SK-N-SH (cell line): ENCODE measurements around the gene CHL1. TPM values are rescaled to one million over a fixed set of nuclear protein-coding genes. Genes with fewer than 3 reads are reported as not detected.

Source experiments
- CTCF ChIA-PET: fragments of 300-600, 350-600 bp; formaldehyde crosslinking; extraction: SDS; loops from one replicate; lab custom pipeline; 2021; lab: Yijun Ruan, JAX
- POLR2A ChIA-PET: fragments of 350-600 bp; sonication (Branson Sonifier 250); formaldehyde crosslinking; extraction: SDS; loops from one replicate; lab custom pipeline; 2020; ENCODE audit warnings: antibody characterized with exemption, inconsistent platforms; lab: Yijun Ruan, JAX
- DNase-seq: peaks from one replicate; pipeline ENCODE4 v3.0.0; 2012
- H2AFZ ChIP-seq: fragments of 200-600 bp; sonication (generic); 2 replicates; pipeline ENCODE4 v1.8.1; 2016; ENCODE audit warnings: antibody characterized with exemption, mild to moderate bottlenecking, low read depth
- H3F3A ChIP-seq: fragments of 200-600 bp; sonication (generic); replicated peaks from 2 replicates; pipeline ENCODE3; 2016; ENCODE audit warnings: antibody characterized with exemption, mild to moderate bottlenecking; ENCODE audit not compliant: insufficient read depth
- H3K27ac ChIP-seq, 2 experiments: fragments of 200-500 bp in 1 of 2; fragments of 200-600 bp in 1 of 2; sonication (Bioruptor generic) in 1 of 2; sonication (generic), shearing (Covaris generic) in 1 of 2; 2 replicates each; pipeline versions ENCODE4 v1.5.1 to v1.6.1; 2014 to 2016; ENCODE audit warnings: low read depth in 2 of 2, inconsistent platforms in 1 of 2, low read length in 1 of 2, mild to moderate bottlenecking in 1 of 2, mixed read lengths in 1 of 2
- H3K27me3 ChIP-seq: fragments of 200-600 bp; sonication (generic), shearing (Covaris generic); 2 replicates; pipeline ENCODE4 v1.6.1; 2016; ENCODE audit warnings: mixed run types; ENCODE audit not compliant: insufficient read depth
- H3K36me3 ChIP-seq, 2 experiments: fragments of 200-500 bp in 1 of 2; fragments of 200-600 bp in 1 of 2; sonication (Bioruptor generic) in 1 of 2; sonication (generic) in 1 of 2; replicated peaks in 1 of 2; 2 replicates each; pipeline versions ENCODE3 to v1.5.1; 2014 to 2016; ENCODE audit warnings: low read length in 1 of 2, mild to moderate bottlenecking in 1 of 2; ENCODE audit not compliant: insufficient read depth in 2 of 2, control insufficient read depth in 1 of 2
- H3K4me1 ChIP-seq, 2 experiments: fragments of 200-500 bp in 1 of 2; fragments of 200-600 bp in 1 of 2; sonication (Bioruptor generic) in 1 of 2; sonication (generic), shearing (Covaris generic) in 1 of 2; 2 replicates each; pipeline versions ENCODE4 v1.5.1 to v1.6.1; 2014 to 2016; ENCODE audit warnings: low read depth in 1 of 2, low read length in 1 of 2, mixed run types in 1 of 2; ENCODE audit not compliant: insufficient read depth in 2 of 2, control insufficient read depth in 1 of 2
- H3K4me2 ChIP-seq: fragments of 200-600 bp; sonication (generic), shearing (Covaris generic); 2 replicates; pipeline ENCODE4 v1.6.1; 2017; ENCODE audit warnings: mixed run types
- H3K4me3 ChIP-seq, 2 experiments: fragments of 200-500 bp in 1 of 2; fragments of 200-600 bp in 1 of 2; sonication (Bioruptor generic) in 1 of 2; sonication (generic), shearing (Covaris generic) in 1 of 2; 2 replicates each; pipeline versions ENCODE4 v1.5.1 to v1.8.1; 2014 to 2016; ENCODE audit warnings: low read depth in 2 of 2, inconsistent platforms in 1 of 2, low read length in 1 of 2, mild to moderate bottlenecking in 1 of 2, mixed read lengths in 1 of 2, moderate library complexity in 1 of 2
- H3K79me2 ChIP-seq: fragments of 200-600 bp; sonication (generic); 2 replicates; pipeline ENCODE4 v1.8.1; 2017; ENCODE audit warnings: mild to moderate bottlenecking; ENCODE audit not compliant: insufficient read depth
- H3K9ac ChIP-seq: fragments of 200-600 bp; sonication (generic); 2 replicates; pipeline ENCODE4 v1.6.1; 2017; ENCODE audit warnings: mixed run types
- H3K9me2 ChIP-seq: fragments of 200-600 bp; sonication (generic); 2 replicates; pipeline ENCODE4 v1.6.1; 2017; ENCODE audit warnings: mixed run types
- H3K9me3 ChIP-seq: fragments of 200-600 bp; sonication (generic); 2 replicates; pipeline ENCODE4 v1.6.1; 2017; ENCODE audit warnings: mixed run types, mild to moderate bottlenecking, moderate library complexity
- H4K20me1 ChIP-seq: fragments of 200-600 bp; sonication (generic); 2 replicates; pipeline ENCODE4 v1.6.1; 2017; ENCODE audit warnings: mild to moderate bottlenecking, mixed run types; ENCODE audit not compliant: insufficient read depth
- CHD2 ChIP-seq: fragments of 150-350 bp; IDR thresholded peaks from 2 replicates; pipeline ENCODE4 v1.6.1; 2018; ENCODE audit warnings: low read length; ENCODE audit not compliant: partially characterized antibody
- FOSL2 ChIP-seq: IDR thresholded peaks from 2 replicates; pipeline ENCODE4 v1.4.0; 2012; ENCODE audit warnings: low read depth, mild to moderate bottlenecking, moderate library complexity, borderline replicate concordance
- GABPA ChIP-seq: IDR thresholded peaks from 2 replicates; pipeline ENCODE4 v1.4.0; 2012; ENCODE audit warnings: low read depth, mild to moderate bottlenecking
- MEF2A ChIP-seq: IDR thresholded peaks from 2 replicates; pipeline ENCODE4 v1.4.0; 2012; ENCODE audit warnings: low read depth, borderline replicate concordance
- MXI1 ChIP-seq: IDR thresholded peaks from 2 replicates; pipeline ENCODE4 v1.6.1; 2012; ENCODE audit warnings: mild to moderate bottlenecking, low read depth, low read length, improper control_type of control experiment
- RCOR1 ChIP-seq: fragments of 150-350 bp; IDR thresholded peaks from 2 replicates; pipeline ENCODE4 v1.6.1; 2017; ENCODE audit warnings: antibody characterized with exemption, low read length
- REST ChIP-seq: IDR thresholded peaks from 2 replicates; pipeline ENCODE4 v1.6.1; 2012; ENCODE audit warnings: mild to moderate bottlenecking, low read depth, low read length, moderate library complexity
- RFX5 ChIP-seq: IDR thresholded peaks from 2 replicates; pipeline ENCODE4 v1.6.1; 2012; ENCODE audit warnings: mild to moderate bottlenecking, improper control_type of control experiment, low read length
- RXRA ChIP-seq: IDR thresholded peaks from 2 replicates; pipeline ENCODE4 v1.4.0; 2012; ENCODE audit warnings: low read depth, mild to moderate bottlenecking, borderline replicate concordance
- SIN3A ChIP-seq: IDR thresholded peaks from 2 replicates; pipeline ENCODE4 v1.6.1; 2012; ENCODE audit warnings: low read depth, mild to moderate bottlenecking, low read length, moderate library complexity, borderline replicate concordance
- SMC3 ChIP-seq: IDR thresholded peaks from 2 replicates; pipeline ENCODE4 v1.6.1; 2012; ENCODE audit warnings: low read depth, low read length, improper control_type of control experiment
- TCF12 ChIP-seq: IDR thresholded peaks from 2 replicates; pipeline ENCODE4 v1.4.0; 2012
- TEAD4 ChIP-seq: IDR thresholded peaks from 2 replicates; pipeline ENCODE4 v1.4.0; 2012; ENCODE audit warnings: mild to moderate bottlenecking, borderline replicate concordance; ENCODE audit not compliant: insufficient read depth
- USF1 ChIP-seq: IDR thresholded peaks from 2 replicates; pipeline ENCODE4 v1.4.0; 2012; ENCODE audit warnings: low read depth, borderline replicate concordance
- ZBTB33 ChIP-seq: IDR thresholded peaks from 2 replicates; pipeline ENCODE4 v1.4.0; 2012; ENCODE audit warnings: low read depth, borderline replicate concordance
- WGBS: methylation state at CpG from one replicate; pipeline ENCODE4 v1.1.6; 2017; ENCODE audit warnings: low lambda C conversion rate; 5-methylcytosine and 5-hydroxymethylcytosine counted together
- polyA plus RNA-seq, 3 experiments: library from polyadenylated mRNA; depleted of rRNA; stranded (reverse); fragments of >200 nt; gene quantifications; 2 replicates each; pipeline ENCODE4 v1.2.3, GENCODE V29; 2012
- TF ChIP-seq, protein P1 (sequence below): fragments of 150-350 bp; IDR thresholded peaks from 2 replicates; pipeline ENCODE4 v1.6.1; 2016; ENCODE audit warnings: mild to moderate bottlenecking, low read depth, low read length
- TF ChIP-seq, protein P2 (sequence below): IDR thresholded peaks from 2 replicates; pipeline ENCODE4 v1.4.0; 2012; ENCODE audit warnings: low read depth

Gene CHL1
- polyA plus RNA-seq, 1 of the 3 experiments (the other 2 are of a cell fraction) = not detected

GRCh38 chr3:199835-200234 is 3.3 kb downstream of the CHL1 start:
- no peaks in the 10 kb centered on the region for H3K9me3 ChIP-seq
- H3K9me2 ChIP-seq = no peaks in the 10 kb centered on the region
- H4K20me1 ChIP-seq = no peaks in the 10 kb centered on the region
- H3K4me3 ChIP-seq = no peak overlapping the region
- H3K27me3 ChIP-seq = 0 out of 2 replicates have a peak, but pooled peaks cover 6% of the 10 kb centered on the region
- H3K79me2 ChIP-seq = no peaks in the 10 kb centered on the region
- H3K9ac ChIP-seq = no peak overlapping the region
- WGBS = 83% methylated on average over 2 of the region's 2 CpGs
- POLR2A ChIA-PET = no interaction called here
- no peak for DNase-seq
- H3K4me1 ChIP-seq = peaks cover 0 to 9% of the 10 kb centered on the region in 2 experiments; a peak in 1 of 4 replicates
- no peak for TF ChIP-seq MEF2A
- no peak for TF ChIP-seq SIN3A
- TF ChIP-seq RXRA = no peak
- TF ChIP-seq GABPA = no peak
- TF ChIP-seq TEAD4 = no peak
- no peak for TF ChIP-seq RFX5
- TF ChIP-seq TCF12 = no peak
- no peak for TF ChIP-seq RCOR1
- TF ChIP-seq ZBTB33 = no peak
- no peak for TF ChIP-seq USF1
- TF ChIP-seq MXI1 = no peak
- TF ChIP-seq, protein P1, sequence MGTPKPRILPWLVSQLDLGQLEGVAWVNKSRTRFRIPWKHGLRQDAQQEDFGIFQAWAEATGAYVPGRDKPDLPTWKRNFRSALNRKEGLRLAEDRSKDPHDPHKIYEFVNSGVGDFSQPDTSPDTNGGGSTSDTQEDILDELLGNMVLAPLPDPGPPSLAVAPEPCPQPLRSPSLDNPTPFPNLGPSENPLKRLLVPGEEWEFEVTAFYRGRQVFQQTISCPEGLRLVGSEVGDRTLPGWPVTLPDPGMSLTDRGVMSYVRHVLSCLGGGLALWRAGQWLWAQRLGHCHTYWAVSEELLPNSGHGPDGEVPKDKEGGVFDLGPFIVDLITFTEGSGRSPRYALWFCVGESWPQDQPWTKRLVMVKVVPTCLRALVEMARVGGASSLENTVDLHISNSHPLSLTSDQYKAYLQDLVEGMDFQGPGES = no peak
- no peak for TF ChIP-seq SMC3
- TF ChIP-seq, protein P2, sequence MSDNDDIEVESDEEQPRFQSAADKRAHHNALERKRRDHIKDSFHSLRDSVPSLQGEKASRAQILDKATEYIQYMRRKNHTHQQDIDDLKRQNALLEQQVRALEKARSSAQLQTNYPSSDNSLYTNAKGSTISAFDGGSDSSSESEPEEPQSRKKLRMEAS = no peak
- no peak for TF ChIP-seq CHD2
- no peak for TF ChIP-seq REST
- no peak for TF ChIP-seq FOSL2
- TF ChIP-seq, all 33 proteins: peak for 0
- Histone ChIP-seq H3K36me3 (no peaks in the 10 kb centered on the region), H3K4me2 (no peak overlapping the region), H3K27ac (no peak overlapping the region), H2AFZ (no peak overlapping the region), H3F3A (no peaks in the 10 kb centered on the region)
- CTCF ChIA-PET = interaction anchor here (1.8 kb wide), 1 partner anchor 155 kb away, joined by 8 read pairs; no protein-coding TSS in a partner anchor
